SK-N-SH treated with all-trans-retinoic acid at 6 μM for 48 hours (cell line): Measurements from ENCODE around the gene SREBF2.

ENCODE experiments used
- ATAC-seq: fragments of 200-7000 bp; cut with Tn5 transposase; 3 replicates; pipeline ENCODE4 v1.9.1; 2020; ENCODE audit warnings: mild to moderate bottlenecking, moderate library complexity
- ARNTL ChIP-seq: fragments of 450-650 bp; formaldehyde crosslinking; IDR thresholded peaks from 2 replicates; pipeline ENCODE4 v1.5.0; 2020; ENCODE audit warnings: low read depth, mild to moderate bottlenecking, moderate library complexity, borderline replicate concordance
- BACH2 ChIP-seq: fragments of 250-450 bp; sonication (Bioruptor Pico); IDR thresholded peaks from 2 replicates; pipeline ENCODE4 v1.9.0; 2021; ENCODE audit warnings: mild to moderate bottlenecking, borderline replicate concordance
- CREB5 ChIP-seq: fragments of 250-450 bp; sonication (Bioruptor Pico); IDR thresholded peaks from 2 replicates; pipeline ENCODE4 v1.5.1; 2020; ENCODE audit warnings: low read depth, mild to moderate bottlenecking, moderate library complexity
- CSDC2 ChIP-seq: fragments of 250-450 bp; sonication (Bioruptor Pico); IDR thresholded peaks from 2 replicates; pipeline ENCODE4 v1.5.0; 2020; ENCODE audit warnings: mild to moderate bottlenecking, moderate library complexity
- CSRNP3 ChIP-seq: fragments of 250-450 bp; sonication (Bioruptor Pico); IDR thresholded peaks from 2 replicates; pipeline ENCODE4 v1.5.1; 2021; ENCODE audit warnings: mild to moderate bottlenecking, moderate library complexity
- ESRRG ChIP-seq: fragments of 250-450 bp; sonication (Bioruptor Pico); IDR thresholded peaks from 2 replicates; pipeline ENCODE4 v1.6.1; 2021; ENCODE audit warnings: mild to moderate bottlenecking
- GLIS3 ChIP-seq: fragments of 250-450 bp; sonication (Bioruptor Pico); IDR thresholded peaks from 2 replicates; pipeline ENCODE4 v1.5.0; 2020; ENCODE audit warnings: mild to moderate bottlenecking, moderate library complexity
- ISL1 ChIP-seq: fragments of 250-450 bp; sonication (Bioruptor Pico); IDR thresholded peaks from 2 replicates; pipeline ENCODE4 v2.1.2; 2022; ENCODE audit warnings: mild to moderate bottlenecking, moderate library complexity
- OSR1 ChIP-seq: fragments of 250-450 bp; sonication (Bioruptor Pico); IDR thresholded peaks from 2 replicates; pipeline ENCODE4 v1.8.0; 2022; ENCODE audit warnings: moderate library complexity, mild to moderate bottlenecking, inconsistent platforms
- PATZ1 ChIP-seq: fragments of 250-450 bp; sonication (Bioruptor Pico); IDR thresholded peaks from 2 replicates; pipeline ENCODE4 v1.8.0; 2020; ENCODE audit warnings: mild to moderate bottlenecking, moderate library complexity, borderline replicate concordance
- POU6F1 ChIP-seq: fragments of 250-450 bp; sonication (Bioruptor Pico); IDR thresholded peaks from 2 replicates; pipeline ENCODE4 v1.8.0; 2021; ENCODE audit warnings: low read depth, mild to moderate bottlenecking, moderate library complexity, borderline replicate concordance
- PPARA ChIP-seq: fragments of 250-450 bp; sonication (Bioruptor Pico); IDR thresholded peaks from 2 replicates; pipeline ENCODE4 v1.5.0; 2020; ENCODE audit warnings: mild to moderate bottlenecking, borderline replicate concordance
- RARB ChIP-seq: fragments of 250-450 bp; sonication (Bioruptor Pico); IDR thresholded peaks from 2 replicates; pipeline ENCODE4 v1.8.0; 2021; ENCODE audit warnings: mild to moderate bottlenecking, moderate library complexity
- SNAI2 ChIP-seq: fragments of 250-450 bp; sonication (Bioruptor Pico); IDR thresholded peaks from 2 replicates; pipeline ENCODE4 v1.5.0; 2020; ENCODE audit warnings: mild to moderate bottlenecking, moderate library complexity
- TCF4 ChIP-seq: fragments of 250-450 bp; sonication (Bioruptor Pico); IDR thresholded peaks from 2 replicates; pipeline ENCODE4 v1.8.0; 2021; ENCODE audit warnings: mild to moderate bottlenecking, moderate library complexity, borderline replicate concordance
- TOX ChIP-seq: fragments of 250-450 bp; sonication (Bioruptor Pico); IDR thresholded peaks from 2 replicates; pipeline ENCODE4 v1.8.0; 2021; ENCODE audit warnings: mild to moderate bottlenecking, moderate library complexity, borderline replicate concordance
- TSHZ2 ChIP-seq: fragments of 250-450 bp; sonication (Bioruptor Pico); IDR thresholded peaks from 2 replicates; pipeline ENCODE4 v1.5.0; 2020; ENCODE audit warnings: mild to moderate bottlenecking, moderate library complexity
- ZC3H10 ChIP-seq: fragments of 250-450 bp; sonication (Bioruptor Pico); IDR thresholded peaks from 2 replicates; pipeline ENCODE4 v1.5.1; 2021; ENCODE audit warnings: mild to moderate bottlenecking, moderate library complexity
- ZFP3 ChIP-seq: fragments of 250-450 bp; sonication (Bioruptor Pico); IDR thresholded peaks from 2 replicates; pipeline ENCODE4 v1.5.0; 2020; ENCODE audit warnings: mild to moderate bottlenecking, moderate library complexity
- ZFP30 ChIP-seq: fragments of 450-650 bp; formaldehyde crosslinking; IDR thresholded peaks from 2 replicates; pipeline ENCODE4 v1.5.0; 2022; ENCODE audit warnings: mild to moderate bottlenecking, moderate library complexity
- ZNF565 ChIP-seq: fragments of 450-650 bp; formaldehyde crosslinking; conservative IDR thresholded peaks from 2 replicates; pipeline ENCODE4 v1.5.0; 2020; ENCODE audit warnings: low read depth, mild to moderate bottlenecking, moderate library complexity
- ZNF8 ChIP-seq: fragments of 450-650 bp; formaldehyde crosslinking; IDR thresholded peaks from 2 replicates; pipeline ENCODE4 v1.5.0; 2020; ENCODE audit warnings: mild to moderate bottlenecking, moderate library complexity

Gene SREBF2

GRCh38 chr22:41799486-41800347, 33.2 kb upstream of the SREBF2 start:
- ATAC-seq, result no peak
- TF ChIP-seq PPARA (CRISPR knock-in tag) (no peak), ISL1 (CRISPR knock-in tag) (no peak), ZC3H10 (CRISPR knock-in tag) (no peak)
- TF ChIP-seq, all 23 proteins: peak for 0

GRCh38 chr22:41800348-41801146, 32.4 kb upstream of the SREBF2 start, which contains the start of gene CCDC134:
Gene CCDC134 (plus strand): TSS chr22:41800679. CDS start chr22:41808891, 8,212 bp downstream.
- peak; percentile 99 for ATAC-seq
- TF ChIP-seq ARNTL (CRISPR knock-in tag) (no peak), OSR1 (no peak), RARB (no peak), ZC3H10 (CRISPR knock-in tag) (no peak), GLIS3 (CRISPR knock-in tag) (no peak), SNAI2 (CRISPR knock-in tag) (no peak), CSDC2 (CRISPR knock-in tag) (no peak), ESRRG (CRISPR knock-in tag) (no peak), PATZ1 (CRISPR knock-in tag) (no peak), POU6F1 (no peak), ZFP30 (CRISPR knock-in tag) (no peak)

- ATAC-seq, result no peak; the same call in 1 of the 3 replicates
- TF ChIP-seq BACH2 (CRISPR knock-in tag) (no peak), TSHZ2 (CRISPR knock-in tag) (no peak), POU6F1 (no peak), CREB5 (CRISPR knock-in tag) (no peak), CSDC2 (CRISPR knock-in tag) (no peak), ZNF565 (CRISPR knock-in tag) (no peak), OSR1 (no peak), TCF4 (CRISPR knock-in tag) (no peak), ZNF8 (CRISPR knock-in tag) (no peak), ZFP3 (CRISPR knock-in tag) (no peak), ARNTL (CRISPR knock-in tag) (no peak), TOX (CRISPR knock-in tag) (no peak), PPARA (CRISPR knock-in tag) (no peak), CSRNP3 (CRISPR knock-in tag) (no peak), PATZ1 (CRISPR knock-in tag) (no peak)
Measured at GRCh38 chr22:41801147-41801819, 31.6 kb upstream of the SREBF2 start.
